Vagina (tissue), 2 donors: Measurements from ENCODE around the gene CYP4F3. TPM values are rescaled to one million over a fixed set of nuclear protein-coding genes. Genes with fewer than 3 reads are reported as not detected.

Experiments
- DNase-seq, 2 donors: peaks; one replicate each; pipeline ENCODE4 v3.0.0-alpha.2; 2017; ENCODE audit errors: extremely low spot score in 2 of 2
- H3K27ac ChIP-seq: fragments of 200-600 bp; sonication (generic); one replicate; pipeline ENCODE4 v1.5.1; 2019
- H3K27me3 ChIP-seq: fragments of 200-600 bp; sonication (generic); one replicate; pipeline ENCODE4 v1.5.1; 2019
- H3K36me3 ChIP-seq, 2 donors: fragments of 200-600 bp; sonication (generic); one replicate each; pipeline ENCODE4 v1.5.1; 2017 to 2019
- H3K4me1 ChIP-seq: fragments of 200-600 bp; sonication (generic); one replicate; pipeline ENCODE4 v1.5.1; 2019
- H3K4me3 ChIP-seq, 2 donors: fragments of 200-600 bp; sonication (generic); 1 replicate in 1 of 2; 2 replicates in 1 of 2; pipeline ENCODE4 v1.5.1; 2016 to 2019
- H3K9me3 ChIP-seq: fragments of 200-600 bp; sonication (generic); one replicate; pipeline ENCODE4 v1.5.1; 2019
- CTCF ChIP-seq, 3 experiments: fragments of 450-650 bp in 2 of 3; fragments of 200-600 bp in 1 of 3; sonication (generic) in 1 of 3; IDR thresholded peaks; one replicate each; pipeline ENCODE4 v1.5.1; 2017 to 2019; ENCODE audit warnings: antibody characterized with exemption in 3 of 3, mild to moderate bottlenecking in 2 of 3, moderate library complexity in 2 of 3
- POLR2A ChIP-seq, 2 donors: fragments of 450-650 bp; IDR thresholded peaks; one replicate each; pipeline ENCODE4 v1.6.1; 2017; ENCODE audit warnings: antibody characterized with exemption in 2 of 2, mild to moderate bottlenecking in 2 of 2, moderate library complexity in 2 of 2
- POLR2AphosphoS5 ChIP-seq, 2 donors: sonication (generic); formaldehyde crosslinking; IDR thresholded peaks; one replicate each; pipeline ENCODE4 v1.9.0; 2017; ENCODE audit warnings: antibody characterized with exemption in 2 of 2, mild to moderate bottlenecking in 2 of 2, low read depth in 1 of 2; ENCODE audit not compliant: insufficient read depth in 1 of 2
- intact Hi-C: fragments of 100-400 bp; cut with DNase I; formaldehyde crosslinking; loops from one replicate; pipeline ENCODE4 v1.15.1; 2023
- total RNA-seq: library from RNA; depleted of rRNA; stranded (reverse); fragments of >200 nt; gene quantifications from one replicate; pipeline ENCODE4 v1.2.3, GENCODE V29; 2016

CYP4F3 gene
- total RNA-seq, 1 donor from 2014 or later, result 29.7 TPM

GRCh38 chr19:15640904-15641597 is 354 bp downstream of the CYP4F3 start:
- intact Hi-C loops, result no loop called here
- TF ChIP-seq CTCF (IDR thresholded peaks at IDR 0.05), result no peak
- Histone ChIP-seq H3K27ac (peak overlapping the region; percentile 37), H3K36me3 (no peaks in the 10 kb centered on the region), H3K27me3 (no peaks in the 10 kb centered on the region), H3K9me3 (no peaks in the 10 kb centered on the region), H3K4me3 (no peak overlapping the region), H3K4me1 (peaks cover 16% of the 10 kb centered on the region)
- no peak for DNase-seq

GRCh38 chr19:15641901-15642491 is 1.3 kb downstream of the CYP4F3 start:
- Histone ChIP-seq H3K27me3 (no peaks in the 10 kb centered on the region), H3K27ac (peak overlapping the region; percentile 37), H3K36me3 (no peaks in the 10 kb centered on the region), H3K4me3 (no peak overlapping the region), H3K9me3 (no peaks in the 10 kb centered on the region), H3K4me1 (peaks cover 16% of the 10 kb centered on the region)
- intact Hi-C loops, result no loop called here
- peak in 1 of 2 donors; percentile 67 for DNase-seq
- TF ChIP-seq POLR2AphosphoS5 (IDR thresholded peaks at IDR 0.05; ENCODE audit: insufficient read depth in 1 of 2, low read depth in 1 of 2), result no peak
- TF ChIP-seq POLR2A (IDR thresholded peaks at IDR 0.05), result no peak
- no peak for TF ChIP-seq CTCF (IDR thresholded peaks at IDR 0.05)

GRCh38 chr19:15642807-15643206 is 2.1 kb downstream of the CYP4F3 start:
- DNase-seq, result no peak
- intact Hi-C loops, result no loop called here
- TF ChIP-seq POLR2AphosphoS5 (IDR thresholded peaks at IDR 0.05; ENCODE audit: insufficient read depth in 1 of 2, low read depth in 1 of 2) (no peak), CTCF (IDR thresholded peaks at IDR 0.05) (no peak), POLR2A (IDR thresholded peaks at IDR 0.05) (no peak)
- Histone ChIP-seq H3K9me3 (no peaks in the 10 kb centered on the region), H3K4me3 (no peak overlapping the region), H3K27me3 (no peaks in the 10 kb centered on the region), H3K27ac (no peak overlapping the region), H3K4me1 (peaks cover 16% of the 10 kb centered on the region), H3K36me3 (no peaks in the 10 kb centered on the region)

- no peak for TF ChIP-seq POLR2AphosphoS5 (IDR thresholded peaks at IDR 0.05; ENCODE audit: insufficient read depth in 1 of 2, low read depth in 1 of 2)
- no peak for TF ChIP-seq POLR2A (IDR thresholded peaks at IDR 0.05)
- TF ChIP-seq CTCF (IDR thresholded peaks at IDR 0.05), result no peak
- no peaks in the 10 kb centered on the region for H3K36me3 ChIP-seq
- no peak overlapping the region for H3K4me3 ChIP-seq
- intact Hi-C loops, result no loop called here
- H3K9me3 ChIP-seq, result no peaks in the 10 kb centered on the region
- H3K27ac ChIP-seq, result no peak overlapping the region
- H3K27me3 ChIP-seq, result no peaks in the 10 kb centered on the region
- peaks cover 16% of the 10 kb centered on the region for H3K4me1 ChIP-seq
- no peak for DNase-seq
These were observed 2.7 kb downstream of the CYP4F3 start for GRCh38 chr19:15643387-15643786.

- DNase-seq, result no peak
- TF ChIP-seq POLR2AphosphoS5 (IDR thresholded peaks at IDR 0.05; ENCODE audit: insufficient read depth in 1 of 2, low read depth in 1 of 2), result no peak
- no peak for TF ChIP-seq POLR2A (IDR thresholded peaks at IDR 0.05)
- no peak for TF ChIP-seq CTCF (IDR thresholded peaks at IDR 0.05)
- Histone ChIP-seq H3K4me3 (no peak overlapping the region), H3K27me3 (no peaks in the 10 kb centered on the region), H3K36me3 (no peaks in the 10 kb centered on the region), H3K9me3 (no peaks in the 10 kb centered on the region), H3K4me1 (peaks cover 16% of the 10 kb centered on the region), H3K27ac (no peak overlapping the region)
- intact Hi-C loops, result no loop called here
These were observed 3.5 kb downstream of the CYP4F3 start for GRCh38 chr19:15644066-15644741.
